ENCODE measurements around the gene ADORA2A.

- TF ChIP-seq POLR2A (IDR thresholded peaks at IDR 0.05; ENCODE audit: low read depth, low read length) (0 out of 2 replicates have a peak, but pooled peaks have one; percentile 17), EZH2 (IDR thresholded peaks at IDR 0.05; ENCODE audit: borderline replicate concordance, control insufficient read depth, low read depth, low read length) (no peak), SP1 (IDR thresholded peaks at IDR 0.05; ENCODE audit: low read depth, low read length) (no peak), TAF1 (IDR thresholded peaks at IDR 0.05; ENCODE audit: borderline replicate concordance, low read depth, low read length) (no peak)
Observed at GRCh38 chr22:24407278-24407665, 20.1 kb upstream of the ADORA2A start.
